SK-N-SH treated with all-trans-retinoic acid at 6 μM for 48 hours (cell line): ENCODE measurements around the gene HIPK1.

Experiments used
- ARNTL ChIP-seq: fragments of 450-650 bp; formaldehyde crosslinking; IDR thresholded peaks from 2 replicates; pipeline ENCODE4 v1.5.0; 2020; ENCODE audit warnings: low read depth, mild to moderate bottlenecking, moderate library complexity, borderline replicate concordance
- CREB5 ChIP-seq: fragments of 250-450 bp; sonication (Bioruptor Pico); IDR thresholded peaks from 2 replicates; pipeline ENCODE4 v1.5.1; 2020; ENCODE audit warnings: low read depth, mild to moderate bottlenecking, moderate library complexity
- CSDC2 ChIP-seq: fragments of 250-450 bp; sonication (Bioruptor Pico); IDR thresholded peaks from 2 replicates; pipeline ENCODE4 v1.5.0; 2020; ENCODE audit warnings: mild to moderate bottlenecking, moderate library complexity
- ESRRG ChIP-seq: fragments of 250-450 bp; sonication (Bioruptor Pico); IDR thresholded peaks from 2 replicates; pipeline ENCODE4 v1.6.1; 2021; ENCODE audit warnings: mild to moderate bottlenecking
- GLIS3 ChIP-seq: fragments of 250-450 bp; sonication (Bioruptor Pico); IDR thresholded peaks from 2 replicates; pipeline ENCODE4 v1.5.0; 2020; ENCODE audit warnings: mild to moderate bottlenecking, moderate library complexity
- OSR1 ChIP-seq: fragments of 250-450 bp; sonication (Bioruptor Pico); IDR thresholded peaks from 2 replicates; pipeline ENCODE4 v1.8.0; 2022; ENCODE audit warnings: moderate library complexity, mild to moderate bottlenecking, inconsistent platforms
- PATZ1 ChIP-seq: fragments of 250-450 bp; sonication (Bioruptor Pico); IDR thresholded peaks from 2 replicates; pipeline ENCODE4 v1.8.0; 2020; ENCODE audit warnings: mild to moderate bottlenecking, moderate library complexity, borderline replicate concordance
- RARB ChIP-seq: fragments of 250-450 bp; sonication (Bioruptor Pico); IDR thresholded peaks from 2 replicates; pipeline ENCODE4 v1.8.0; 2021; ENCODE audit warnings: mild to moderate bottlenecking, moderate library complexity
- SNAI2 ChIP-seq: fragments of 250-450 bp; sonication (Bioruptor Pico); IDR thresholded peaks from 2 replicates; pipeline ENCODE4 v1.5.0; 2020; ENCODE audit warnings: mild to moderate bottlenecking, moderate library complexity
- TOX ChIP-seq: fragments of 250-450 bp; sonication (Bioruptor Pico); IDR thresholded peaks from 2 replicates; pipeline ENCODE4 v1.8.0; 2021; ENCODE audit warnings: mild to moderate bottlenecking, moderate library complexity, borderline replicate concordance
- ZFP3 ChIP-seq: fragments of 250-450 bp; sonication (Bioruptor Pico); IDR thresholded peaks from 2 replicates; pipeline ENCODE4 v1.5.0; 2020; ENCODE audit warnings: mild to moderate bottlenecking, moderate library complexity
- ZNF565 ChIP-seq: fragments of 450-650 bp; formaldehyde crosslinking; conservative IDR thresholded peaks from 2 replicates; pipeline ENCODE4 v1.5.0; 2020; ENCODE audit warnings: low read depth, mild to moderate bottlenecking, moderate library complexity
- ZNF8 ChIP-seq: fragments of 450-650 bp; formaldehyde crosslinking; IDR thresholded peaks from 2 replicates; pipeline ENCODE4 v1.5.0; 2020; ENCODE audit warnings: mild to moderate bottlenecking, moderate library complexity

- TF ChIP-seq ZNF565 (CRISPR knock-in tag): no peak
- TF ChIP-seq TOX (CRISPR knock-in tag): no peak
- no peak for TF ChIP-seq PATZ1 (CRISPR knock-in tag)
- no peak for TF ChIP-seq ZNF8 (CRISPR knock-in tag)
- TF ChIP-seq CREB5 (CRISPR knock-in tag): no peak
- no peak for TF ChIP-seq ESRRG (CRISPR knock-in tag)
- no peak for TF ChIP-seq ZFP3 (CRISPR knock-in tag)
- TF ChIP-seq OSR1: no peak
- TF ChIP-seq GLIS3: no peak
- TF ChIP-seq RARB (CRISPR knock-in tag): no peak
- TF ChIP-seq CSDC2 (CRISPR knock-in tag): no peak
- no peak for TF ChIP-seq SNAI2 (CRISPR knock-in tag)
- TF ChIP-seq ARNTL (CRISPR knock-in tag): no peak
These were observed 73.5 kb downstream of the HIPK1 start for GRCh38 chr1:114002492-114003239.
